Activated gamma-delta T cell treated with Interleukin-2 at 50 U/mL for 16 hours (primary cell): Measurements from ENCODE around the gene POU2F2.

Experiments used
- DNase-seq: peaks from one replicate; pipeline ENCODE4 v3.0.0-alpha.2; 2020

Gene POU2F2

GRCh38 chr19:42098781-42099180 lies 33.5 kb downstream of the POU2F2 start:
- no peak for DNase-seq

DNA sequence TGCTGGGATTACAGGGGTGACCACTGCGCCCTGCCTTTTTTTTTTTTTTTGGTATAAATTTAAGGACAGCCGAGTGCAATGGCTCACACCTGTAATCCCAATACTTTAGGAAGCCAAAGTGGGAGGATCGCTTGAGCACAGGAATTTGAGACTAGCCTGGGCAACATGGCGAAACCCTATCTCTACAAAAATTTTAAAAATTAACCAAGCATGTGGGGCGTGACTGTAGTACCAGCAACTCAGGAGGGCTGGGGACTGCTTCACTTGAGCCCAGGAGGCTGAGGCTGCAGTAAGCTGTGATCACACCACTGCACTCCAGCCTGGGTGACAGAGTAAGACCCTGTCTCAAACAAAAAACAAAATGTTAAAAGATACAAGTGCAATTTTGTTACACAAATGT lies 34.8 kb downstream of the POU2F2 start:
- no peak for DNase-seq

- DNase-seq = no peak
Measured at GRCh38 chr19:42096255-42096837, 35.9 kb downstream of the POU2F2 start.

GRCh38 chr19:42095814-42096230 lies 36.4 kb downstream of the POU2F2 start:
- DNase-seq = no peak

DNA sequence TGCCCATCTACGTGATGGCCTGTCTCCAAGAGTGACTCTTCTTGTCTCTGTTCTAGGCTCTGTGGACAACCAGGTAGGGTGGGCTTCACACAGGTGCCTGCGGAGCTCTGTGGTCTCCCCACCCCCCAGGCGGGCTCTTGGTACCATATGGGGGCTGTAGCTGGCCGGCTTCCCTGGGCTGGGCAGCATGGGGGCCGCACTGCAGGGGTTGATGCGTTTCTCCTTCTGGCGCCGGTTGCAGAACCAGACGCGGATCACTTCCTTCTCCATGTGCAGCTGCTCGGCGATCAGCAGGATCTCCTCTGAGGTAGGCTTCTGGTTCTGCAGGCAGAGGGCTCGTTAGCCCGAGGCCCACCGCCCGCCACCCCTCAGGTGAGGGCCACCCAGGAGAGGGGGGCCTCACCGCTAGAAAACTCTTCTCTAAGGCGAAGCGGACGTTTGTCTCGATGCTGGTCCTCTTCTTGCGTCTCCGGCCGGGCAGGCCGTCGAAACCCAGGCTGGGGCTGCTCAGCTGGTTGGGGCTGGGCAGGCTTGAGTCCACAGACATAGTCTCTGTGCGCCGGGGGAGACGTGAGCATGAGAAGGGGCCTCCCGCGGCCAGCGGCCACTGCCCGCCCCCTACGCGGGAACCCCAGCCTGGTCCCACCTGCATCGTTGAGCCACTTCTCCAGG lies 37.0 kb downstream of the POU2F2 start:
- DNase-seq = no peak

- no peak for DNase-seq
Measured at GRCh38 chr19:42093926-42094325, 38.3 kb downstream of the POU2F2 start.

DNA sequence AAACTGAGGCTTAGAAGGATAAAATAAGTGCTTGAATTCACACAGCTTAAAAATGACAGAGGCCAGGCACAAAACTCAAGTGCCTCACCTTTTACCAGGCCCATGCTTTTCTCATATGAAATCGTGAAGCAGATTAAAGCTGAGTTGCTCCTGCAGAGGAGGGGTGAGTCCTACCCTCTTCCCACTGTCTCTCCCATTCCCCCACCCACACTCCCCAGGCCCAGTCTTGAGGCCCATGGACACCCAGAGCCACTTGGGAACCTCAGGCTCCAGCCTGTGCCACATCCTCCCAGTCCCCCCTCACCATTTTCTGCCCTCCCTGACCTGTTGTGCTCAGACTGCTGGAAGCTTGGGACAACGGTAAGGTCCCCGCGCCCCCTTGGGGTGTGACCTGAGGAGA lies 38.7 kb downstream of the POU2F2 start:
- no peak for DNase-seq

DNA sequence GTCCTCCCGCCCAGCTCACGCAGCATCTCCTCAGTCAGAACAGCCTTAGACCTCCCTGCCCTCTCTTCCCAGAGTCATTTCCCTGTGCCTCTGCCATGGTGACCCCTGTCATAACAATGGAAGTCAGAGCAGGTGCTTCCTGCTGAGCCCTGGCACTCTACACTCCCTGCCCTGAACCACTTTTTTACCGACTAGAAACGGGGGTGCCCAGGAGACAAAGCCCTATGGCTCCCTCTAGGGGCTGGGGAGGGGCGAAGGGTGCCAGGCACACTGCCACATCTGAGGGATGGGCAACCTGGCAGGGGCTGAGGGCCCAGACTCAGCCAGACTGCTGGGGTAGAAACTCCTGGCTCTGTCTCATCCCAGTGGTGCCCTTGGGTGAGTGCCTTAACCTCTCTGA lies 39.9 kb downstream of the POU2F2 start:
- DNase-seq = peak; percentile 35

DNA sequence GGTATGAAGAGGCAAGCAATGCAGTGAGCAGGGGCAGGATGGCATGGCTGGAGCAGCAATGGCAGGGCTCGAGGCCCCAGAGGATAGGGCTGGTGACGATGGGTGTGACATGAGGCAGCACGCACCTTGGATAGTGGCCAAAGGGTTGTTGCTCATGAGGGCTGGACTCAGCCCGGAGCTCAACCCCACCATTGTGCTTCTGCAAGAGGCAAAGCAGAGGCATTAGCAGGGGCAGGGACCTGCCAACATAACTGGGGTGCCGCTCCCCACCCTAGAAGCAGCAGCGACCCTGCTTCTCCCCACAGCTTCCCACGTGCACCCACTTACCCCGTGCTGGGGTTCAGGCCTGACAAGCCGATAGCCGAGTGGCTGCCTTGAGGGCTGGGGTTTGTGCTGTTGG lies 40.5 kb downstream of the POU2F2 start:
- no peak for DNase-seq

DNA sequence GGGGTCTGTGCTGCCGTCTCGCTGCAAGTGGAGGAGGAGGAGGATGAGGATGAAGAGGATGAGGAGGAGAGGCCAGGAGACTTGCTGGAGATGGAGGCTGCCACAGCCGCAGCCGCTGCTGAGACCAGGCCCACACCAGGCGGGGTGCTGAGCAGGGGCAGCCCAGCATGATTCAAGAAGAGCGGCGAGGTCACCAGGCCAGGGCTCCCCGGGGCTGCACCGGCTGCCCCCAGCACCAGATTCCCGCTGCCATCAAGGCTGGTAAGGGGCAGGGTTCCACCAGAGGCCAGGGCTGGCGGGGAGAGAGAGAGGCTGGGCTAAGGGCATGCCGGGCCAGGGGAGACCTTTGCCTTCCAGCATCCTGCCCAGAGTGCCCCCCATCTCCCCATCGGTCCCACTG lies 40.9 kb downstream of the POU2F2 start:
- no peak for DNase-seq

- no peak for DNase-seq
Measured at GRCh38 chr19:42090672-42091071, 41.6 kb downstream of the POU2F2 start.

DNA sequence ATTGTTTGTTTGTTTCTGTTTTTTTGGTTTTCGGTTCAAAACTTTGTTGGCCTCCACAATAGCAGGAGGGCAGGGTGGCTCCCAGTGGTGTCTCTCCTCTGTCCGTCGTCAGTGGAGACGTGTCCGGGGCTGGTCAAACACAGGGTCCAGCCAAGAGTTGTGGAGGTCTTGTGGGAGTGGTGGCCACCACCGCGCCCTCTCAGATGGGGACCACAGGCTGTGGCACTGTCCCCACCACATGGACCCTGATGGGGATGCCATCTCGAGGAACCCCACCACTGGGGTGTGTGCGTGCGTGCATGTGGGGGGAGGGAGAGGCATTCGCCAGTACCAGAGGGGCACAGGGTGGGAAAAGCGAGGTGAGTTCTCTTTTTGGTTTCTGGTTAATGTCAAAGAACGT lies 42.5 kb downstream of the POU2F2 start:
- no peak for DNase-seq

DNA sequence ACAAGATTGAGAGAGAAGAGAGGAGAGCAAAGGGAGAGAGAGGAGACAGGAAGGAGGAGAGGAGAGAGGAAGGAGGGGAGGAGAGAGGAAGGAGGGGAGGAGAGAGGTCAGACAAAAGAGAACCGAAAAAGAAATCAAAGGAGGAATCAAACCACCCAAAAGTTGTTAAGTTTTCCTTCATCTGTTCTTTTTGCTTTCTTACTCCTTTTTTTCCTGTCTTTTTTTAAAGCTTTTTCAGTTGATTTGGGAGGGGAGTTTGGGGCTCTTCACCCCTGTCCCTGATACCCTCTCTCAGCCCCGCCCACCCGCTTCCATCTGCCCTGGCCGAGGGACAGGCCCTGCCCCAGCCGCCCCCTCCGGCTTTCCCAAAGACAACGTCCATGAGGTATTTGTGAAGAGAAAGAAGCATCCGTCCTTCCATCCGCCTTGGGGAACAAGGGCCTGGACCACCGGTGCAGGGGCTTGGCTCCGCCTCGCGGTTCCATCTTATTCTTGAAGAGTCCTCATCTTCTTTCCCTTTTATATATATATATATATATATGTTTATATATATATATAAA lies 43.0 kb downstream of the POU2F2 start:
- no peak for DNase-seq

- DNase-seq = no peak
Measured at GRCh38 chr19:42088471-42089190, 43.6 kb downstream of the POU2F2 start.

- no peak for DNase-seq
Measured at GRCh38 chr19:42086770-42087550, 45.3 kb downstream of the POU2F2 start.

DNA sequence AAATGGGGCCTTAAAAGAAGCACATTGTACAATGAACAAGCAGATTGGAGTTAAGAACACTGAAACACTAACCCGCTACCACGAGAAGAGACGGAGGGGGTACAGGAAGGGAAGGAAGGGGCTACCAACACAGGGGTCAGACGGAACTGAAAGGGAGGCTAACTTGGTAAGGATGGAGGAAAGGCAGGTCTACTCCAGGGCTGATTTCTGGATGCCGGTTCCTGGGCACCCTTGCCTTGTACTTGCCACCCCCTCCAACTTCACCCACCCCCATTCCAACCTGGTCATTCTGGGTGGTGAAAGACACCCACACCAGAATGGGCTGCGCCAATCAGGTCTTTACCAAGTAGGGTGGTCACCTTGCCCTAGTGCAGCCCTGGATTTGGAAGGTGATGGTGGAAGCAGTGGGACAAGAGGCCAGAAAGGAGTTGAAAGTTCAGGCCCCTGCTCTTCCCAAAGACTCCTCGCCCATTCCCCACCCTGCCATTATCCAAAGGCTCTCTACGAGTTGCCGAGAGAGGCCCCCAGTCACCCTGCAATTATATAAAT lies 46.0 kb downstream of the POU2F2 start:
- no peak for DNase-seq

DNA sequence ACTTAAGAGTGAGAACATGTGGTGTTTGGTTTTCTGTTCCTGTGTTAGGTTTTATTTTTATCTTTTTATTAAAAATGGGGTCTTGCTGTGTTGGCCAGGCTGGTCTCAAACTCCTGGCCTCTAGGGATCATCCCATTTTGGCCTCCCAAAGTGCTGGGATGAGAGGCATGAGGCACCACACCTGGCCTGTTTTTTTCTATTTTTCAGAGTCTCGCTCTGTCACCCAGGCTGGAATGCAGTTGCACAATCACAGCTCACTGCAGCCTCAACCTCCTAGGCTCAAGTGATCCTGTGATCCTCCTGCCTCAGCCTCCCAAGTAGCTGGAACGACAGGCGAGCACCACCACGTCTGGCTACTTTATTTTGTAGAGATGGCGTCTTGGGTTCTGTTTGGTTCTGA lies 48.7 kb downstream of the POU2F2 start:
- no peak for DNase-seq

- no peak for DNase-seq
Measured at GRCh38 chr19:42081584-42082203, 50.6 kb downstream of the POU2F2 start.

GRCh38 chr19:42080764-42081375 lies 51.4 kb downstream of the POU2F2 start:
- no peak for DNase-seq

DNA sequence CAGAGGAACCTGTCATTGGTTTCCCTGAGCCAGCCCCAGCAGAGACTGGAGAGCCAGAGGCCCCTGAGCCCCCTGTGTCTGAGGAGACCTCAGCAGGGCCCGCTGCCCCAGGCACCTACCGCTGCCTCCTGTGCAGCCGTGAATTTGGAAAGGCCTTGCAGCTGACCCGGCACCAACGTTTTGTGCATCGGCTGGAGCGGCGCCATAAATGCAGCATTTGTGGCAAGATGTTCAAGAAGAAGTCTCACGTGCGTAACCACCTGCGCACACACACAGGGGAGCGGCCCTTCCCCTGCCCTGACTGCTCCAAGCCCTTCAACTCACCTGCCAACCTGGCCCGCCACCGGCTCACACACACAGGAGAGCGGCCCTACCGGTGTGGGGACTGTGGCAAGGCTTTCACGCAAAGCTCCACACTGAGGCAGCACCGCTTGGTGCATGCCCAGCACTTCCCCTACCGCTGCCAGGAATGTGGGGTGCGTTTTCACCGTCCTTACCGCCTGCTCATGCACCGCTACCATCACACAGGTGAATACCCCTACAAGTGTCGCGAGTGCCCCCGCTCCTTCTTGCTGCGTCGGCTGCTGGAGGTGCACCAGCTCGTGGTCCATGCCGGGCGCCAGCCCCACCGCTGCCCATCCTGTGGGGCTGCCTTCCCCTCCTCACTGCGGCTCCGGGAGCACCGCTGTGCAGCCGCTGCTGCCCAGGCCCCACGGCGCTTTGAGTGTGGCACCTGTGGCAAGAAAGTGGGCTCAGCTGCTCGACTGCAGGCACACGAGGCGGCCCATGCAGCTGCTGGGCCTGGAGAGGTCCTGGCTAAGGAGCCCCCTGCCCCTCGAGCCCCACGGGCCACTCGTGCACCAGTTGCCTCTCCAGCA lies 52.1 kb downstream of the POU2F2 start:
- no peak for DNase-seq

- no peak for DNase-seq
Measured at GRCh38 chr19:42079276-42079669, 53.0 kb downstream of the POU2F2 start.
